PC-9 (cell line): ENCODE data around the gene ZMYND11. TPM values are rescaled to one million over a fixed set of nuclear protein-coding genes. Genes with fewer than 3 reads are reported as not detected.

Experiments
- BruUV-seq: library from RNA; stranded (reverse); fragments of 400-500 nt; replicated peaks from 2 replicates; lab custom pipeline; 2021; lab: Mats Ljungman, UMichigan
- CTCF ChIA-PET: fragments of 300-600 bp; sonication (Branson Sonifier 250); formaldehyde crosslinking; loops from one replicate; lab custom pipeline; 2022; ENCODE audit warnings: antibody characterized with exemption; lab: Charles Lee
- POLR2A ChIA-PET: fragments of 300-600 bp; sonication (Branson Sonifier 250); formaldehyde crosslinking; loops from one replicate; lab custom pipeline; 2022; ENCODE audit warnings: antibody characterized with exemption; ENCODE audit not compliant: unreplicated experiment; lab: Charles Lee
- DNase-seq, 2 experiments: peaks; one replicate each; pipeline versions ENCODE4 v3.0.0 to v3.0.0-alpha.2; 2015 to 2022; ENCODE audit warnings: mixed read lengths in 1 of 2
- H2AFZ ChIP-seq: fragments of 200-600 bp; sonication (generic); 2 replicates; pipeline ENCODE4 v1.8.1; 2017; ENCODE audit warnings: antibody characterized with exemption
- H3F3A ChIP-seq: fragments of 200-600 bp; sonication (generic); 2 replicates; pipeline ENCODE4 v1.8.1; 2017; ENCODE audit warnings: antibody characterized with exemption, mild to moderate bottlenecking, low read depth; ENCODE audit not compliant: insufficient read depth
- H3K27ac ChIP-seq: fragments of 200-600 bp; sonication (generic); 2 replicates; pipeline ENCODE4 v1.6.1; 2016; ENCODE audit warnings: mixed run types
- H3K27me3 ChIP-seq: fragments of 200-600 bp; sonication (generic); 2 replicates; pipeline ENCODE4 v1.6.1; 2016; ENCODE audit warnings: low read depth, mixed run types; ENCODE audit not compliant: insufficient read depth
- H3K36me3 ChIP-seq: fragments of 200-600 bp; sonication (generic); 2 replicates; pipeline ENCODE4 v1.6.1; 2016; ENCODE audit warnings: low read depth, mixed run types
- H3K4me1 ChIP-seq: fragments of 200-600 bp; sonication (generic); replicated peaks from 2 replicates; pipeline ENCODE4 v1.6.1; 2016; ENCODE audit warnings: mixed run types; ENCODE audit not compliant: insufficient read depth
- H3K4me2 ChIP-seq: fragments of 200-600 bp; sonication (generic); 2 replicates; pipeline ENCODE4 v1.6.1; 2017; ENCODE audit warnings: mixed run types
- H3K4me3 ChIP-seq: fragments of 200-600 bp; sonication (generic); 2 replicates; pipeline ENCODE4 v1.6.1; 2016; ENCODE audit warnings: mixed run types
- H3K79me2 ChIP-seq: fragments of 200-600 bp; sonication (generic); 2 replicates; pipeline ENCODE4 v1.6.1; 2017; ENCODE audit warnings: low read depth, mixed run types
- H3K9me2 ChIP-seq: fragments of 200-600 bp; sonication (generic); 2 replicates; pipeline ENCODE4 v1.8.1; 2017; ENCODE audit warnings: mild to moderate bottlenecking; ENCODE audit not compliant: insufficient read depth
- H3K9me3 ChIP-seq: fragments of 200-600 bp; sonication (generic); 2 replicates; pipeline ENCODE4 v1.8.1; 2016; ENCODE audit warnings: low read depth; ENCODE audit not compliant: insufficient read depth
- H4K20me1 ChIP-seq: fragments of 200-600 bp; sonication (generic); 2 replicates; pipeline ENCODE4 v1.8.1; 2017; ENCODE audit not compliant: insufficient read depth
- EZH2 ChIP-seq: fragments of 200-600 bp; sonication (generic); IDR thresholded peaks from 2 replicates; pipeline ENCODE4 v1.8.0; 2017; ENCODE audit warnings: antibody characterized with exemption, low read depth
- intact Hi-C: fragments of 100-400 bp; cut with micrococcal nuclease; formaldehyde crosslinking; loops from one replicate; pipeline ENCODE4 v1.10.0; 2022; ENCODE audit not compliant: unreplicated experiment
- total RNA-seq: library from RNA; stranded (reverse); gene quantifications from 2 replicates; pipeline ENCODE4 v1.2.3, GENCODE V29; 2021
- TF ChIP-seq, protein P1 (sequence below): fragments of 200-600 bp; sonication (generic); conservative IDR thresholded peaks from 2 replicates; pipeline ENCODE4 v1.6.1; 2017; ENCODE audit warnings: mixed run types, antibody characterized with exemption, mild to moderate bottlenecking, moderate library complexity

ZMYND11 gene
- total RNA-seq, 1 experiment from 2014 or later, result 51.7 TPM

GRCh38 chr10:88253-88652 lies 47.0 kb upstream of the ZMYND11 start:
- no peaks in the 10 kb centered on the region for H3K9me3 ChIP-seq
- peak; percentile 26 to 49 for DNase-seq
- no peak overlapping the region for H3K4me2 ChIP-seq
- intact Hi-C loops, result no loop called here
- CTCF ChIA-PET, result no interaction called here
- no peak overlapping the region for H3K4me3 ChIP-seq
- H3K4me1 ChIP-seq, result peaks cover 16% of the 10 kb centered on the region
- H4K20me1 ChIP-seq, result no peaks in the 10 kb centered on the region
- H3K27ac ChIP-seq, result no peak overlapping the region
- no TSS peak for BruUV-seq
- no peak for TF ChIP-seq EZH2
- TF ChIP-seq, protein P1, sequence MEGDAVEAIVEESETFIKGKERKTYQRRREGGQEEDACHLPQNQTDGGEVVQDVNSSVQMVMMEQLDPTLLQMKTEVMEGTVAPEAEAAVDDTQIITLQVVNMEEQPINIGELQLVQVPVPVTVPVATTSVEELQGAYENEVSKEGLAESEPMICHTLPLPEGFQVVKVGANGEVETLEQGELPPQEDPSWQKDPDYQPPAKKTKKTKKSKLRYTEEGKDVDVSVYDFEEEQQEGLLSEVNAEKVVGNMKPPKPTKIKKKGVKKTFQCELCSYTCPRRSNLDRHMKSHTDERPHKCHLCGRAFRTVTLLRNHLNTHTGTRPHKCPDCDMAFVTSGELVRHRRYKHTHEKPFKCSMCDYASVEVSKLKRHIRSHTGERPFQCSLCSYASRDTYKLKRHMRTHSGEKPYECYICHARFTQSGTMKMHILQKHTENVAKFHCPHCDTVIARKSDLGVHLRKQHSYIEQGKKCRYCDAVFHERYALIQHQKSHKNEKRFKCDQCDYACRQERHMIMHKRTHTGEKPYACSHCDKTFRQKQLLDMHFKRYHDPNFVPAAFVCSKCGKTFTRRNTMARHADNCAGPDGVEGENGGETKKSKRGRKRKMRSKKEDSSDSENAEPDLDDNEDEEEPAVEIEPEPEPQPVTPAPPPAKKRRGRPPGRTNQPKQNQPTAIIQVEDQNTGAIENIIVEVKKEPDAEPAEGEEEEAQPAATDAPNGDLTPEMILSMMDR, result no peak
- H3K9me2 ChIP-seq, result no peaks in the 10 kb centered on the region
- POLR2A ChIA-PET, result no interaction called here
- no peak overlapping the region for H2AFZ ChIP-seq
- peaks cover 4% of the 10 kb centered on the region; the same call in 1 of the 2 replicates for H3F3A ChIP-seq
- no peaks in the 10 kb centered on the region for H3K79me2 ChIP-seq
- no peaks in the 10 kb centered on the region for H3K36me3 ChIP-seq
- no peaks in the 10 kb centered on the region for H3K27me3 ChIP-seq

- no peaks in the 10 kb centered on the region for H4K20me1 ChIP-seq
- BruUV-seq, result no TSS peak
- H3K9me2 ChIP-seq, result no peaks in the 10 kb centered on the region
- H3K27me3 ChIP-seq, result no peaks in the 10 kb centered on the region
- H3K27ac ChIP-seq, result no peak overlapping the region
- peaks cover 4% of the 10 kb centered on the region; the same call in 1 of the 2 replicates for H3F3A ChIP-seq
- DNase-seq, result no peak
- no peaks in the 10 kb centered on the region for H3K36me3 ChIP-seq
- no peak overlapping the region for H3K4me3 ChIP-seq
- H3K9me3 ChIP-seq, result peaks cover under 1% of the 10 kb centered on the region; the same call in 1 of the 2 replicates
- TF ChIP-seq, protein P1, result no peak
- no peak for TF ChIP-seq EZH2
- ChIA-PET POLR2A (no interaction called here), CTCF (interaction anchor here (0.6 kb wide), 1 partner anchor 12 kb away, joined by 3 read pairs; no protein-coding TSS in a partner anchor)
- peaks cover 19% of the 10 kb centered on the region for H3K4me1 ChIP-seq
- H3K79me2 ChIP-seq, result no peaks in the 10 kb centered on the region
- H2AFZ ChIP-seq, result no peak overlapping the region
- H3K4me2 ChIP-seq, result no peak overlapping the region
- intact Hi-C loops, result no loop called here
Observed at GRCh38 chr10:89248-89647, 46.0 kb upstream of the ZMYND11 start.

GRCh38 chr10:90161-90560 lies 45.1 kb upstream of the ZMYND11 start:
- Histone ChIP-seq H3K9me3 (peaks cover 7% of the 10 kb centered on the region; the same call in 1 of the 2 replicates), H3K27me3 (no peaks in the 10 kb centered on the region), H4K20me1 (no peaks in the 10 kb centered on the region), H3K4me3 (no peak overlapping the region), H3K36me3 (no peaks in the 10 kb centered on the region), H3K27ac (no peak overlapping the region), H3K4me1 (peaks cover 19% of the 10 kb centered on the region), H3K9me2 (no peaks in the 10 kb centered on the region), H3K79me2 (no peaks in the 10 kb centered on the region), H3F3A (peaks cover 4% of the 10 kb centered on the region; the same call in 1 of the 2 replicates), H3K4me2 (no peak overlapping the region), H2AFZ (no peak overlapping the region)
- BruUV-seq, result no TSS peak
- TF ChIP-seq EZH2, result no peak
- TF ChIP-seq, protein P1, result no peak
- DNase-seq, result no peak
- ChIA-PET CTCF (no interaction called here), POLR2A (no interaction called here)
- intact Hi-C loops, result no loop called here
